ENCODE data around the gene SLC44A1.

Gene SLC44A1

DNA sequence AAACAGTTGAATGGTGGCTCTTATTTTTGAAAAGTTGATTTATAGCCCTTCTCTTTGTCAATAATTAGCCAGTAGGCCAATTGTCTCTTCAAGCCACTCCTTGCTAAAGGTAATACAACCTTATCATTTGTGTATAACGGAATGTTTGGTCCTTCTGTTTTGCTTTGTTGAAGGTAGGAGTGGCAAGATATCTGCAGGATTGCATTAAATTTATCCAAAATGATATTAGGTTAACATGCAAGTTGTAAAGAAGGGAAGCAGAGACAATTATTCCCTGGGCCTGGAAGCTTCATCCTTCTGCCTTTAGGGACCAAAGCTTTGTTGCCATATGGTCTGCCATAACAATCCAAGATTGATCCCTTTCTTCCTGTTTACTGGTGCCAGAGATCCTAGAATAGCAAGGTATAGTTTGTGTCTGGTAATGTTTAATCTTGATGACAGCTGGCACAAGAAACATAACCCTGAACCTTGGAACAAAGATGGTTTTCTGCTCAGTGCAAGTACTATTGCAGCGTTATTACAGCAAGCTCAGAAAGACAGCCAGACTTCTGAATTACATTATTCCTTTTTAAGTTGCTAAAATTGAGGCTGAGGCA lies 187.9 kb downstream of the SLC44A1 start:
- DNase-seq (ENCODE audit: low spot score) = no peak

DNA sequence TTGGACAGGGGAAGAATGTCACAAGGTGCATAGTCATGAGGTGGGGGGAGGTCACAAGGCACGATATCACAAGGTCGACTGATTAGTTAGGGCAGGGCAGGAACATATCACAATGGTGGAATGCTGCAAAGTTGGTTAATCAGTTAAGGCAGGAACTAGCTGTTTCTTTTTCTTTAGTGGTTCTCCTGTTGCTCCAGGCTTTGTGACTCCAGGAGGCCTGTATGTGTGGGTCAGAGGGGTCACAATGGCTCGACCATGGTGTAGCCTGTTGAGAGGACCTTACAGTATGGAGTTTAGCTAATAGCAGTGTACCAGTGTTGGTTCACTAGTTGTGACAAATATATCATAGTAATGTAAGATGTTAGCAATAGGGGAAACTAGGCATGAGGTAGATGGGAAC lies 191.0 kb downstream of the SLC44A1 start:
- no peak for DNase-seq (ENCODE audit: low spot score)

DNA sequence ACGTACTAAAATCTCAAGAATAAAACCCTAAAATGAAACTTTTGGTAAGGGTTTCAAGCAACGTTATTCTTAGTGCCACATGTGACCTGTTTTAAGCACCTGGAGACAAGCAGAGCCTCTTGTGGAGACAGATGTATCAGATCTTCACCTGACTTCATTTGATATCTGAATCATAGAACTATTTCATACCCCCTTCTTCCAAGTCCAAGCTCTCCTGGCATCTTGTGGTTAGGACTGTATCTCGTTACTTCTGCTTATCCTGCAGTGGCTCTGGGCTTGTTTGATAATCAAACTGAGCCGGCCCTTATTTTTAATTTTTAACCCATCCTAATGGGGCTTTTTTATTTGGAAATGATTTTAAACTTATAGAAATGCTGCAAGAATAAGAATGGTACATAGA lies 192.3 kb downstream of the SLC44A1 start:
- DNase-seq (ENCODE audit: low spot score) = no peak

DNA sequence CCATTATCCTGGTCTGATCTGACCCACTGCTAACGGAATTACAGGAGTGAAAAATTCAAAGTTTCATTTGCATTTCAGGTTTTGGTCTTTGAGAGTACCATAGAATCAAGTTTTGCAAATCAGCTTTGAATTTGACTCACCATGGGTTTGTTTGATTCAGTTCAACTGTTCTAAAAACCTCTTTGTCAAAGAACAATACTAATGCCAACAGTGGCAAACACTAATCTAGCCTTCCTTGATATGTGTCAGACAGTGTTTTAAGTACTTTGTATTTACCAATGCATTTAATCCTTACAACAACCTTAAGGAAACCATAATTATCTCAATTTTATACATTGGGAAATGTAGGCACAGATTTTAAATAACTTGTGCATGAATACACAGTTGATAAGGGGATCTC lies 193.3 kb downstream of the SLC44A1 start:
- DNase-seq (ENCODE audit: low spot score) = no peak

DNA sequence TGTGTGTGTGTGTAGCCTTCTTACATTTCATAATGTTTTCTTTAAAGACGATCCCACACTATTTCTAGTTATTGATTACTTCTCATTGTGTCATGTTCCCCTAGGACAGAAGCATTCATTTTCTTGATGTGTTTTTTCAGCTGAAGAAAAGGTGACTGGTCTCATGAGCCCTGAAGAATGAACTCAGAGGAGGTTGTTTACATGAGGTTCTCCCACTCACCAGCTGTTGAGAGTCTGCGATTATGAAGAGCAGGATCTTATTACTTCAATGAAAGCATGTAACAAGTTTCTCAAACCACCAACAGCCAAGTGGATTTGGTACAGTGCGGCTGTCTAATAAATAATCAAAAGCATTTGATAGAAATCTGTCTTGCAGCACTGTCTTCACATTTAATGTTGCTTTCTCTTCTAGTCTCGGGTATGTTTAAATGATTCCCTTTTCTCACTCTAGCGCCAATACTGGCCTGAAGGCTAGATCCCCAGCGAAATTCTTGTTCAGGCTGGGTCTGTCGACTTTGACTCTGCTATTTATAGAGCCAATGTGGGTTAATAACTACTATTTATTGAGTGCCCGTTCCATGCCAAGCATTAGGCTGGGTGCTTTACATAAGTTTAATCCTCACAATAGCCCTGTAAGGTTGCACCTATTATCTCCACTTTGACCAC lies 193.8 kb downstream of the SLC44A1 start:
- DNase-seq (ENCODE audit: low spot score) = no peak

DNA sequence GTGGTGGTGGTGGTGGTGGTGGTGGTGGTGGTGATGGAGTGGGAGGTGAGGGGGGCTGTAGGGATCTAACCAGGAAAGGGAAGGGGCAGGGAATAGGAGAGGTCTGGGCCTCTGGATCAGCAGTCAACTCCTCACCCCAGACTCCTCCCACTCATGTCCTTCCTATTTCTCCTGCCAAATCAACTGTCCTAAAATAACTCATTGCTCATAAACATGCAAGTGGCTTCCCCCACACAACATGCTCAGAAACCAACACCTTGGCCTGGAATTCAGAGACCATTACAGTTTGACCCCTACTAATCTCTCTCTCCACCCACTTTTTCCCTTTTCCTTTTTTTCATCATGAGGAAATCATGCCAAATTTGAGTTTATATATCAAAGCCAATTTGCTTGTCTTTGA lies 195.0 kb downstream of the SLC44A1 start:
- no peak for DNase-seq (ENCODE audit: low spot score)

DNA sequence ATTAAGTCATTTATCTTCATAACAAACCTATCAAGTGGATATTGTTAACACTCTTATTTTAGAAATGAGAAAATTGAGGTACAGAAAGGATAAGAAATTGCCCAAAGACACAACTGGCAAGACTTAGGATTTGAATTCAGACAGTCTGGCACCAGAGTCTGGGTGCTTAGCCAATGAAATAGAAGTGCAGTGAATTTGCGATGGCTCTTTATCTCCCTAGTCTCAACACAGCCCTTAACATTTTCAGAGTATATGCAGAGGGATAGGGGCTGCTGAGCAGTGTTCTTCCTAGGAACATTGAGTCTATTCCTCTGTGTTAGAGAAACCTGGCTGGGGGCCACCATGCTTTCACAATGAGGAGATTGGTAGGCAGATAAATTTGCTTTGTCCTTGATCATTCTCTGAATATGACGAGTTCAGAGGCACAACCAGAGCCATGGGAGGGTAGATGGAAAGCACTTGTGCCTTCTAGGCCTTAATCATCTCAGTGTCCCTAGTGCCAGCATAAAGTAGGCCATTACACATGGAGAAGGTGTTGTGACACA lies 197.2 kb downstream of the SLC44A1 start:
- no peak for DNase-seq (ENCODE audit: low spot score)

DNA sequence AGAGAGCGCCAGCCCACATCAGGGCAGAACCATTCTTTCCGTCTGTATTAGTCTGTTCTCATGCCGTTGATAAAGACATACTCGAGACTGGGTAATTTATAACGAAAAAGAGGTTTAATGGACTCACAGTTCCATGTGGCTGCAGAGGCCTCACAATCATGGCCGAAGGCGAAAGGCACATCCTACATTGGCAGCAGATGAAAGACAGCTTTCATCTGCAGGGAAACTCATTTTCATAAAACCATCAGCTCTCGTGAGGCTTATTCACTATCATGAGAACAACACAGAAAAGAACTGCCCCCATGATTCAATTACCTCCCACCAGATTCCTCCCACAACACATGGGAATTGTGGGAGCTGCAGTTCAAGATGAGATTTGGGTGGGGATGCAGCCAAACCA lies 198.7 kb downstream of the SLC44A1 start:
- no peak for DNase-seq (ENCODE audit: low spot score)

DNA sequence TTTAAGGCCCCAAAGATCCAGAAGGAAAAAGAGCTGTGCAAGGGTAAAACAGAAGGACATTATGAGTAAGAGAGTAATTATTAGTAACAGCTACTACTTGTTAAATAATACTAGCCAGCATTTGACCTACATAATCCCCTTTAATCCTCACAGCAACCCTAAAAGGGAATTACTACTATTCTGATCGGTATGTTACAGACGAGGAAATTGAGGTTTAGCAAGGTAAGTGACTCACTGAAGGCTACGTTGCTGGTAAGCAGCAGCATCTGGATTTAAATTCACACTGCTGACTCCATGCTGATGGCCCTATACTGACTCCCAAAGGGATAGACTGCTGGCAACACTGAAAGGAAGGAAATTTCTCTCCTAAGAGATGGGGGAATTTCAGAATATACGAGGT lies 199.7 kb downstream of the SLC44A1 start:
- DNase-seq (ENCODE audit: low spot score) = no peak

DNA sequence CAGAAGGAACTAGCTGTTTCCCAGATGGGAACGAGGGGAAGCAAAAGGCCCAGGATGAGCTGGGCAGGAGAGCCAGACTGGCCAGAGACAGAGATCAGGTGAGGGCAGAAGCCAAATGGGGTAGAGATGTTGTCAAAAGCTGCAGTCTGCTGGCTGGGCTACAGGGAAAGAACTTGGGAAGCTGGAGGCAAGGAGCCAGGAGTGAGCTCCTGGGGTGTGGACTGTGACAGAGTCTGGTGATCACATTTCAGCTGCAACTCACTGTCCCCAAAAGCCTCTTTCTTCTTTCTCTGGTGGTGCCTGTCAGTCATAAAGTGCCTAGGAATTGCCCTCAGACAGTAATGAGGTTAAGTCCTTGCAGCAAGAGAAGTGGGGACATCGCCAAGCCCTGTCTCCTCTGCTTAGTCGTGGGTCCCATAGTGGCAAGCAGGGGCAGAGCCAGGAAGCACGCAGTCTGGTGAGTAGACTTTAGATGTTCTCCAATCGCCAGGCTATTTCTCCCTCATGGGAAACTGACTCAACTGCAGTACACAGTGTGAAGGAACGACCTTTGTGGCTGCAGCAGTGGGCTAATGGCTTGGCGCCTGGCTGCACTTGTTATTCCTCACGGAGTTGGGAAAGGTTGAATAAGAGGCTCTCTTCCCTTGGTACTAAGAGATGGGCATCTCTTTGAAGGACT lies 200.9 kb downstream of the SLC44A1 start:
- no peak for DNase-seq (ENCODE audit: low spot score)

DNA sequence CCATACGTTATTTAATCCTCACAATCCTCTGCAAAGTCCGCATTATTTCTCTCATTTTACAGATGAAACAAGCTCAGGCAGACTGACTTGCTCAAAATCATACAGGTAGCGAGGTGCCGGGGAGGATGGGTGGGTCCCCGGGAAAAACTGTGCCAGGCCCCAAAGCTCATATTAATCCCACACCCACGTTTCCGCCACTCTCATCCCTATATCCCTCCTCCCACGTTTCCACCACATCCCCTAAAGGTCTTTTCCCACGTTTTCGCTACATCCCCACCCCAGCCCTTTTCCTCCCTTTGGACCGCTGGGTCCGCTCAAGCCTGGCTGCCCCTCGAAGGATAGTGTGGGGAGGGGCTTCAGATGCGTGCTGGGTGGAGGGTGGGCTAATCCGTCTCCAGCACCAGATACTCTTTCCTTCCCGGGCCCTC lies 202.9 kb downstream of the SLC44A1 start:
- DNase-seq (ENCODE audit: low spot score) = no peak

DNA sequence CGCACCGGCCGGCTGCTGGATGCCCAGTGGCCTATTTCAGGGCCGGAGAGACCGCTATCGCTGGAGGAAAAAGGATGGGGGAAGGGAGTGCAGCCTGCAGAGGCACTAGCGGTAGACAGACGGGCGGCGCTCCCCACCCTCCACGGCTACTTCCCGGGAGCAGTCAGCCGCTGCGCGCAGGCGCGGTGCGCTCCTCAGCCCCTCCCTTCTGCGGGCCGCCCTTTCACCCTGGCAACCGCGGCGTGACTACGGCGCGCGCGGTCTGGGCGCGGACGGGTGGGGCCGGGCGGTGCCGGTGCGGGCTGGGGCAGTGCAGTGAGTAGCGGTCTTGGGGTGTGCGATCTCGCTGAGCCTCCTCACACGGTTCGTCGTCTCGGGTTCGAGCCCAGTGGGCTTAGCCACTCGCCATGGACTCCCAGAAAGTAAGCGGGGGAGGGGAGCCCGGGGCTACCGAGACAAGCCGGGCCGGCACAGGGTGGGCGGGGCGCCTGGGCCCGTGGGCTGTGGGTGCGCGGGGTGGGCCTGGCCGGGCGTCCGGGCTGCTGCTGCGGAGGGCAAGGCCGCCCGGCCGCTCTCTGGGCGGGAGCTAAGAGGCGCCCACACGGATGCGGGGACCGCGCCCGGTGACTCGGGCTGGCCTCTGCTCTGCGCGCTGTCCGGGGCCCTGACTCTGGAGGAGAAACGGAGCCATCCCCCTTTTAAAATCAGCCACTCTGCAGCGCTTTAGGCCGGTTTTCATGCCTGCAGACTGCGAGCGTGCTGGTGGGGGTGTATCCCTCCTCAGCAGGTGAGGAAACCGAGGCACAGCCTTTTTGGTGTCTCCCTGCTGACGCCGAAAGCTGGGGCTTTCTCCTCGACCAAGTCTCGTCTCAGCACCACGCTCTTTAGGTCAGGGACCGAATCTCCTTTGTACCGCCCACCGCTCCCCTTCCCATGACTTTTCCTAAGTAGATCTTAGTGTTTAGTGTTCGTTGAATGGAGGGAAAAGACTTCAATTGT lies 203.7 kb downstream of the SLC44A1 start, which contains the start of gene FSD1L:
TSS of gene FSD1L (plus strand) at position 221 of the 999 bp plus-strand sequence. CDS start at position 408, 187 bp downstream.
- DNase-seq (ENCODE audit: low spot score) = peak; percentile 86

DNA sequence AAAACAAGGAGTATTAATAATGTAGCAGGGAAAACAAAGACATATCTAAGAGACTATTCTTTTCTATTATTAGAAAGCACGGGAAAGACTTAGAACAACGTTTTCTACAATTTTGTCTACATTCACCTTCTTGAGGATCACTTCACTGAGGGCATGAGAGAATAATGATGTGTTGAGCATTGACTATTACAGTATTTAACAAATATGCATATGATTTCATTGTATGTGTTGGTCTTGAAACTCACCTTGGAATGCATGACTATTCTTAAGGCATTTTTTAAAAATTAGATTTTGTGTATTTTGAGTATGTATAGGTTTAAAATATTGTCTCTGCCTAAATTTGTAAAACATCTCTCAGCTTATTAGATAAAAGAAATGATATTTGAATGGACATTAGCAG lies 204.6 kb downstream of the SLC44A1 start:
- DNase-seq (ENCODE audit: low spot score) = no peak

DNA sequence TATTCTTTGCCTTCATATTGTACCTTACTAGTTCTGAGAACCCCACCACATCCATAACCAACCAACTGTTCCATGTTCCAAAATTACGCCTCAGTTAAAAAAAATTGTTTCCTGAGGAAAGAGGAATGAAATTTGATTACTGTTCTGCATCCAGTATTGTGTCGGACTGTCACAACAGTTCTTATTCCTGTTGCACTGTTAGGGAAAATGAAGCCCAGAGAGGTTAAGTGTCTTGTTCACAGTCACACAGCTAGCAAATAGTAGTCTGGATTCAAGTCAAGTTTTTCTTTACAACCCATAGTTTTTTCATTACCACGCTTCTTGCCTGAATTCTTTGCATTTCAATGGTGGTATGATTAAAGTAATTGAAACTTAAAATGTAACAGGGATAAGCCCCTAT lies 207.7 kb downstream of the SLC44A1 start:
- DNase-seq (ENCODE audit: low spot score) = no peak

DNA sequence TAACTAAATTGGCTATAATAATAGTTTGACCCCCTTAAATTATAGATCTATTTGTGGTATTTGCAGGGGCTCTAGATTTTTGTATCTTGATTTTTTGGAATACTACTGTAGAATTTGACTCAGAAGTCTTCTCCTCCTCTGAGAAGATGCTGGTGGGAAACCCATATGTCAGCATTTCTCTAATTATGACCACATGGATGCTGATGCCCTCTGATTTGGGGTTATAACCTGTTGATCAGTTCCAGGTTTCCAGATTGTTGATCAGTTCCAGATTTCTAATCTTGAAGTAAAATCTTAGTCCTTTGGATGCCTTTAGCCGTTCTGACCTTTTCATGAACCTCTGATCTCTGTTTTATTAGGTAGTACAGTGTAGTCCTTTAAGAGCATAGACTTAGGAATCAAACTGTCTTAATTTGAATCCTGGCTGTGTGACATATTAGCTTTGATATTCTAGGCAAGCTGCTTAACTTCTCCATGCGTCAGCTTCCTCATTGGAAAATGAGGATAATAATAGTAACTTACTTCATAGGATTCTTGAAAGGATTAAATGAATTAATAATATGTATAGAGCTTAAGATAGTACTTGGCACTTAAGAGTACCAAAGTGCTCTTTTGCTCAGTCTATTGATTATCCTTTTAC lies 211.5 kb downstream of the SLC44A1 start:
- DNase-seq (ENCODE audit: low spot score) = no peak

DNA sequence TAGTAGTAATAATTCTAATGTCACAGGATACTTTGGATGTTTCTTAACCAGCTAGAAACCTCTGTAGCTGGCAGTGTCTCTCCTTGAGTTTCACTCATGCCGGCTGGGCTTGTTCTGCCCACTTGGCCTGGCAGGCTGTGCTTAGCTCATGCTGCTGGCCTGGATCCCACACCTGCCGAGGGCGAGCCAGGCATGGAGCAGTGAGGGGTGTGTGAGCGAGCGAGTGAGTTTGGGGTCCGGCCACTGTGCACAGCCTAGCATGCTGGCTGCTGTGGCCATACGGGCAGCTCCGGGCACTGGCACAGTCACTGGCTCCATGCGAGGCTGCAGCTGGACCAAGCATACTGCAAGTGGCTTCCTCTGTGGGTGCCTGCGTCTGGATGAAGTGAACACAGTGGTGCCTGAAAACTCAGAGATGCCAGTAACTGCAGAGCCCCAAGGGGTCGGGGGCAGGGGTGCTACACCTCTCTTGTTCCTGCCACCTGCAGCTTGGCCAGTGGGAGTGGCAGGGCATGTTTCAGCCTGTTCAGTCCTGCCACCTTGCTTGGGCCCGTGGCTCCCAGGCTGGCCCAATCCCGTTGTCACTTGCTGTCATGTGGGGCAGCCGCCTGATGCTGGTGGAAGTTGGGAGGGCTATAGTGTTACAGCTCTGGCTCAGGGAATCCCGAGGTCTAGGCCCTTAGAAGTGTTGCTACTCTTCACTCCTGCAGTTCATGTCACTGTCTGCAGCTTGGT lies 213.3 kb downstream of the SLC44A1 start:
- DNase-seq (ENCODE audit: low spot score) = no peak

DNA sequence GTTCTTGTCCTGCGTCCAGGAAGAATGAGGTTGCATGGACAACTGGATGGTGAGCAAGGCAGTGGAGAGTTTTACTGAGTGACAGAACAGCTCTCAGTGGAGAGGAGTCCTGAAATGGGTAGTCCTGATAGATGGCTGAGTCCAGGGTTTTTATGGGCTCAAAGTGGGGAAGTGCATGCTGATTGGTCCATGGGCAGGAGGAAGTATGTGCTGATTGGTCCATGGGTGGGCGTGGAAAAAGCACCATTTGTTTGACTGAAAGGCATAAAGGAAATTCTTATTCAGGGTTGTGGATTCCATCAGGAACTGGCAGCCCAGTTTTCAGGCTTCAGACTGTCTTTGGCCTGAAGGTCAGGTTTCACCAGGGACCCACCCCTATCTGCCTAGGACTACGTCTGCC lies 214.0 kb downstream of the SLC44A1 start:
- DNase-seq (ENCODE audit: low spot score) = no peak

DNA sequence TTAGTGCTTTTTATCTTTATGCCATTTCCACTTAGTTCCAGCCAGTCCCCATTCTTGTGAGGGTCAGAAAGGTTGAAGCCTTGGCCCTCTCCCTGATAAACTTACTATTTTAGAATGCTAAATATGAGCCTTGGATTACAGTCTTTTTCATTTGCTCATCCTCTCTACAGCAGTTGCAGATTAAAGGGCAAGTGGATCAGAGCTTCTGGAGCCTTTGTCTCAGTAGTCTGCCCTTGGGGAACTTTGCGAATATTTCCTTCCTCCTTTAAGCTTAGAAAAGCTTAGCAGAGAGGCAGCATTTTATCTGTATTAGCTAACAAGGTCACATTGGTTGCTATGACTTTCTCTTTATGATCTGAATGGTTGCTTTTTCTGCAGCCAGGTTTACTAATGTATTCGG lies 214.9 kb downstream of the SLC44A1 start:
- no peak for DNase-seq (ENCODE audit: low spot score)

DNA sequence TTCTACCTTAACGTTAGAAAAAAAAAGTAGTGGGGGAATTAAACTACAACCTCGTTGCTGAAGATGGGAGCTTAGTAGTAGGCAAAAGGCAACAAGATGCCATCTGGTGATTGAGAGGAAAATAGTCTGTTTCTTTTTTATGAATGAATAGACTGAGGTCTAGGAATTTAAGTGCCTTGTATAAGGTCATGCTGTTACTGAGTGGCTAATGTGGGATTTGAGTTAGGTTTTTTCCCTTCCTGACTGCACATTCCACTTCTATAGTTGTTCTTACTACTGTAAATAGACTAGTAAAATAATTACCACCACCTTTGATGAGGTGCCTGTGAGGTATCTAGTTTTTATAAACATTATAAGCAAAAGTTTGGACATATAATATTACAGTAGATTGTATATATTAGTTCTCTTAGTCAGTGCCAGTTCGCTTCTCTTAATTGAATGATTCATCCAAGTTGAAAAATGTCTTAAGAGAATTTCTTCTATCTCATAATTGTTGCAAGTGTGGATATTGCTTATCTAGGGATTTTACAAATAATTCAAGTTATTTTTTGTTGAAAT lies 222.5 kb downstream of the SLC44A1 start:
- no peak for DNase-seq (ENCODE audit: low spot score)

DNA sequence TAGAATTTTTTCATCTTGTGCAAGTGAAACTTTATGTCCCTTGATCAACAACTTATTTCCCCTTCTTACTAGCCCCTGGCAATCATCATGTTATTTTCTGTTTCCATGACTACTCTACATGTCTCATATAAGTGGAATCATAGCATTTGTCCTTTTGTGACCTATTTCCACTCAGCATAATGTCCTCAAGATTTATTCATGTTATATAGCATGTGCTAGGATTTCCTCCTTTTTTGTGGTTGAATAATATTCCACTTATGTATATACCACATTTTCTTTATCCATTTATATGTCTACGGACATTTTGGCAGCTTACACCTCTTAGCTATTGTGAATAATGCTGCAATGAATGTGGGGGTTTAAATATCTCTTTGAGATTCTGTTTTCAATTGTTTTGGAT lies 224.4 kb downstream of the SLC44A1 start:
- DNase-seq (ENCODE audit: low spot score) = no peak
